GM18502 (cell line): ENCODE results near the gene CTPS1.

Source experiments
- ATAC-seq: cut with Tn5 transposase; IDR thresholded peaks from one replicate; pipeline ENCODE4 v1.9.1; 2021; ENCODE audit warnings: mild to moderate bottlenecking; ENCODE audit not compliant: unreplicated experiment, poor library complexity

The CTPS1 gene

GRCh38 chr1:40987439-40988276, 8.2 kb downstream of the CTPS1 start:
- no peak for ATAC-seq

- no peak for ATAC-seq
Measured at GRCh38 chr1:40988280-40988679, 8.8 kb downstream of the CTPS1 start.

- ATAC-seq: no peak
Measured at GRCh38 chr1:40989066-40989465, 9.6 kb downstream of the CTPS1 start.

GRCh38 chr1:40997096-40997495, 17.6 kb downstream of the CTPS1 start:
- no peak for ATAC-seq

- no peak for ATAC-seq
Measured at GRCh38 chr1:40998668-40999067, 19.2 kb downstream of the CTPS1 start.

GRCh38 chr1:41003127-41003639, 23.7 kb downstream of the CTPS1 start:
- ATAC-seq: no peak

GRCh38 chr1:41003640-41004220, 24.2 kb downstream of the CTPS1 start:
- peak; percentile 99 for ATAC-seq

GRCh38 chr1:41005876-41006275, 26.4 kb downstream of the CTPS1 start:
- ATAC-seq: no peak

- no peak for ATAC-seq
Measured at GRCh38 chr1:41006942-41007865, 27.7 kb downstream of the CTPS1 start.

GRCh38 chr1:41009466-41009865, 30.0 kb downstream of the CTPS1 start:
- ATAC-seq: no peak

- no peak for ATAC-seq
Measured at GRCh38 chr1:41010345-41010744, 30.8 kb downstream of the CTPS1 start.

- ATAC-seq: no peak
Measured at GRCh38 chr1:41013024-41013423, 33.5 kb downstream of the CTPS1 start.

- no peak for ATAC-seq
Measured at GRCh38 chr1:41013796-41014195, 34.3 kb downstream of the CTPS1 start.

- ATAC-seq: no peak
Measured at GRCh38 chr1:41014871-41015270, 35.4 kb downstream of the CTPS1 start.

- ATAC-seq: no peak
Measured at GRCh38 chr1:41015281-41015896, 35.9 kb downstream of the CTPS1 start.

GRCh38 chr1:41015897-41016470, 36.5 kb downstream of the CTPS1 start:
- no peak for ATAC-seq

GRCh38 chr1:41017141-41018017, 37.9 kb downstream of the CTPS1 start:
- ATAC-seq: no peak

- ATAC-seq: no peak
Measured at GRCh38 chr1:41018018-41018410, 38.5 kb downstream of the CTPS1 start.

- ATAC-seq: no peak
Measured at GRCh38 chr1:41019353-41019745, 39.9 kb downstream of the CTPS1 start.
